Measurements from ENCODE around the gene SH3BGRL3. TPM values are rescaled to one million over a fixed set of nuclear protein-coding genes. Genes with fewer than 3 reads are reported as not detected.
"Not testable (repeated sequence)": the region's sequence is repeated elsewhere in the genome, so short reads cannot be mapped to it uniquely, and the experiment has no call there.

Gene SH3BGRL3
- total RNA-seq, 1 donor from 2014 or later = 324 TPM

- Histone ChIP-seq H2AFZ (ENCODE audit: low read depth, low read length) (no peak overlapping the region), H3K27me3 (ENCODE audit: insufficient read depth, low read length) (no peaks in the 10 kb centered on the region), H3K79me2 (ENCODE audit: insufficient read depth, low read length) (no peaks in the 10 kb centered on the region), H4K20me1 (ENCODE audit: insufficient read depth, low read length) (no peaks in the 10 kb centered on the region), H3K9me3 (ENCODE audit: insufficient read depth, low read depth, low read length) (no peaks in the 10 kb centered on the region), H3K9ac (ENCODE audit: low read length) (no peak overlapping the region), H3K4me3 (ENCODE audit: insufficient read depth, low read depth, low read length) (no peak overlapping the region), H3K4me1 (ENCODE audit: insufficient read depth, low read length) (no peaks in the 10 kb centered on the region), H3K4me2 (ENCODE audit: low read length) (no peak overlapping the region), H3K36me3 (ENCODE audit: insufficient read depth, low read length) (no peaks in the 10 kb centered on the region), H3K27ac (ENCODE audit: low read depth, low read length) (no peak overlapping the region)
- Mint-ChIP-seq H3K9me3 (ENCODE audit: unreplicated experiment) (no peaks in the 10 kb centered on the region), H3K4me1 (ENCODE audit: low read depth, unreplicated experiment) (peaks cover 7% of the 10 kb centered on the region), H3K27ac (ENCODE audit: unreplicated experiment) (no peak overlapping the region), H3K27me3 (ENCODE audit: low read depth, unreplicated experiment) (no peaks in the 10 kb centered on the region), H3K4me3 (ENCODE audit: unreplicated experiment) (no peak overlapping the region), H3K36me3 (ENCODE audit: low read depth, unreplicated experiment) (peaks cover 6% of the 10 kb centered on the region)
- DNase-seq (ENCODE audit: low read depth) (no peak), FAIRE-seq (no peak)
- TF ChIP-seq CTCF (IDR thresholded peaks at IDR 0.05; ENCODE audit: insufficient read depth, low read depth, low read length) = no peak
- no peak for TF ChIP-seq EZH2 (IDR thresholded peaks at IDR 0.05; ENCODE audit: insufficient read depth, low read length)
Measured at GRCh38 chr1:26290882-26291261, 11.0 kb downstream of the SH3BGRL3 start.

GRCh38 chr1:26291433-26291832, 11.5 kb downstream of the SH3BGRL3 start:
- FAIRE-seq = no peak
- H3K27ac Mint-ChIP-seq (ENCODE audit: unreplicated experiment) = no peak overlapping the region
- Histone ChIP-seq H3K27me3 (ENCODE audit: insufficient read depth, low read length) (no peaks in the 10 kb centered on the region), H3K36me3 (ENCODE audit: insufficient read depth, low read length) (no peaks in the 10 kb centered on the region), H3K4me2 (ENCODE audit: low read length) (no peak overlapping the region), H3K4me3 (ENCODE audit: insufficient read depth, low read depth, low read length) (no peak overlapping the region), H3K4me1 (ENCODE audit: insufficient read depth, low read length) (no peaks in the 10 kb centered on the region), H3K9me3 (ENCODE audit: insufficient read depth, low read depth, low read length) (no peaks in the 10 kb centered on the region), H2AFZ (ENCODE audit: low read depth, low read length) (no peak overlapping the region), H4K20me1 (ENCODE audit: insufficient read depth, low read length) (no peaks in the 10 kb centered on the region), H3K79me2 (ENCODE audit: insufficient read depth, low read length) (no peaks in the 10 kb centered on the region), H3K9ac (ENCODE audit: low read length) (no peak overlapping the region), H3K27ac (ENCODE audit: low read depth, low read length) (no peak overlapping the region)
- no peaks in the 10 kb centered on the region for H3K27me3 Mint-ChIP-seq (ENCODE audit: low read depth, unreplicated experiment)
- peaks cover 11% of the 10 kb centered on the region for H3K36me3 Mint-ChIP-seq (ENCODE audit: low read depth, unreplicated experiment)
- peaks cover 7% of the 10 kb centered on the region for H3K4me1 Mint-ChIP-seq (ENCODE audit: low read depth, unreplicated experiment)
- DNase-seq (ENCODE audit: low read depth) = no peak
- no peak for TF ChIP-seq CTCF (IDR thresholded peaks at IDR 0.05; ENCODE audit: insufficient read depth, low read depth, low read length)
- TF ChIP-seq EZH2 (IDR thresholded peaks at IDR 0.05; ENCODE audit: insufficient read depth, low read length) = no peak
- H3K9me3 Mint-ChIP-seq (ENCODE audit: unreplicated experiment) = no peaks in the 10 kb centered on the region
- H3K4me3 Mint-ChIP-seq (ENCODE audit: unreplicated experiment) = no peak overlapping the region

GRCh38 chr1:26291939-26292338, 12.1 kb downstream of the SH3BGRL3 start:
- no peak for FAIRE-seq
- H3K9me3 Mint-ChIP-seq (ENCODE audit: unreplicated experiment) = no peaks in the 10 kb centered on the region

GRCh38 chr1:26292735-26293134, 12.8 kb downstream of the SH3BGRL3 start:
- not testable (repeated sequence) for H3K4me2 ChIP-seq (ENCODE audit: low read length); H3K36me3 ChIP-seq (ENCODE audit: insufficient read depth, low read length); H3K9me3 ChIP-seq (ENCODE audit: insufficient read depth, low read depth, low read length); H3K79me2 ChIP-seq (ENCODE audit: insufficient read depth, low read length); H3K4me3 ChIP-seq (ENCODE audit: insufficient read depth, low read depth, low read length); H3K4me3 Mint-ChIP-seq (ENCODE audit: unreplicated experiment); H3K27ac Mint-ChIP-seq (ENCODE audit: unreplicated experiment); H3K27ac ChIP-seq (ENCODE audit: low read depth, low read length); H4K20me1 ChIP-seq (ENCODE audit: insufficient read depth, low read length); H3K27me3 Mint-ChIP-seq (ENCODE audit: low read depth, unreplicated experiment); H3K4me1 ChIP-seq (ENCODE audit: insufficient read depth, low read length); H3K27me3 ChIP-seq (ENCODE audit: insufficient read depth, low read length); FAIRE-seq; H3K4me1 Mint-ChIP-seq (ENCODE audit: low read depth, unreplicated experiment); H2AFZ ChIP-seq (ENCODE audit: low read depth, low read length); DNase-seq (ENCODE audit: low read depth); H3K9ac ChIP-seq (ENCODE audit: low read length); H3K9me3 Mint-ChIP-seq (ENCODE audit: unreplicated experiment)
- peaks cover 11% of the 10 kb centered on the region for H3K36me3 Mint-ChIP-seq (ENCODE audit: low read depth, unreplicated experiment)

More at GRCh38 chr1:26291939-26292338, 12.1 kb downstream of the SH3BGRL3 start:
- Mint-ChIP-seq H3K27me3 (ENCODE audit: low read depth, unreplicated experiment) (no peaks in the 10 kb centered on the region), H3K4me3 (ENCODE audit: unreplicated experiment) (no peak overlapping the region), H3K27ac (ENCODE audit: unreplicated experiment) (no peak overlapping the region), H3K36me3 (ENCODE audit: low read depth, unreplicated experiment) (peaks cover 11% of the 10 kb centered on the region), H3K4me1 (ENCODE audit: low read depth, unreplicated experiment) (peaks cover 7% of the 10 kb centered on the region)
- H3K9ac ChIP-seq (ENCODE audit: low read length) = no peak overlapping the region
- no peaks in the 10 kb centered on the region for H3K4me1 ChIP-seq (ENCODE audit: insufficient read depth, low read length)
- H4K20me1 ChIP-seq (ENCODE audit: insufficient read depth, low read length) = no peaks in the 10 kb centered on the region
- H3K79me2 ChIP-seq (ENCODE audit: insufficient read depth, low read length) = no peaks in the 10 kb centered on the region
- TF ChIP-seq EZH2 (IDR thresholded peaks at IDR 0.05; ENCODE audit: insufficient read depth, low read length) = no peak
- TF ChIP-seq CTCF (IDR thresholded peaks at IDR 0.05; ENCODE audit: insufficient read depth, low read depth, low read length) = no peak
- H3K9me3 ChIP-seq (ENCODE audit: insufficient read depth, low read depth, low read length) = no peaks in the 10 kb centered on the region
- DNase-seq (ENCODE audit: low read depth) = no peak
- H3K27ac ChIP-seq (ENCODE audit: low read depth, low read length) = no peak overlapping the region
- no peaks in the 10 kb centered on the region for H3K27me3 ChIP-seq (ENCODE audit: insufficient read depth, low read length)
- H3K4me2 ChIP-seq (ENCODE audit: low read length) = no peak overlapping the region
- H3K4me3 ChIP-seq (ENCODE audit: insufficient read depth, low read depth, low read length) = no peak overlapping the region
- H2AFZ ChIP-seq (ENCODE audit: low read depth, low read length) = no peak overlapping the region
- no peaks in the 10 kb centered on the region for H3K36me3 ChIP-seq (ENCODE audit: insufficient read depth, low read length)

Measured in astrocyte (in vitro differentiated cells and primary cell).